Tongue (tissue), 2 donors: ENCODE results near the gene SLC7A6. TPM values are rescaled to one million over a fixed set of nuclear protein-coding genes. Genes with fewer than 3 reads are reported as not detected.

Experiments used
- DNase-seq: peaks from one replicate; pipeline ENCODE4 v3.0.0-alpha.2; 2015
- total RNA-seq: library from RNA; depleted of rRNA; stranded (reverse); fragments of >200 nt; gene quantifications from one replicate; pipeline ENCODE4 v1.2.3, GENCODE V29; 2014

Gene SLC7A6
- total RNA-seq = 10.8 TPM

DNA sequence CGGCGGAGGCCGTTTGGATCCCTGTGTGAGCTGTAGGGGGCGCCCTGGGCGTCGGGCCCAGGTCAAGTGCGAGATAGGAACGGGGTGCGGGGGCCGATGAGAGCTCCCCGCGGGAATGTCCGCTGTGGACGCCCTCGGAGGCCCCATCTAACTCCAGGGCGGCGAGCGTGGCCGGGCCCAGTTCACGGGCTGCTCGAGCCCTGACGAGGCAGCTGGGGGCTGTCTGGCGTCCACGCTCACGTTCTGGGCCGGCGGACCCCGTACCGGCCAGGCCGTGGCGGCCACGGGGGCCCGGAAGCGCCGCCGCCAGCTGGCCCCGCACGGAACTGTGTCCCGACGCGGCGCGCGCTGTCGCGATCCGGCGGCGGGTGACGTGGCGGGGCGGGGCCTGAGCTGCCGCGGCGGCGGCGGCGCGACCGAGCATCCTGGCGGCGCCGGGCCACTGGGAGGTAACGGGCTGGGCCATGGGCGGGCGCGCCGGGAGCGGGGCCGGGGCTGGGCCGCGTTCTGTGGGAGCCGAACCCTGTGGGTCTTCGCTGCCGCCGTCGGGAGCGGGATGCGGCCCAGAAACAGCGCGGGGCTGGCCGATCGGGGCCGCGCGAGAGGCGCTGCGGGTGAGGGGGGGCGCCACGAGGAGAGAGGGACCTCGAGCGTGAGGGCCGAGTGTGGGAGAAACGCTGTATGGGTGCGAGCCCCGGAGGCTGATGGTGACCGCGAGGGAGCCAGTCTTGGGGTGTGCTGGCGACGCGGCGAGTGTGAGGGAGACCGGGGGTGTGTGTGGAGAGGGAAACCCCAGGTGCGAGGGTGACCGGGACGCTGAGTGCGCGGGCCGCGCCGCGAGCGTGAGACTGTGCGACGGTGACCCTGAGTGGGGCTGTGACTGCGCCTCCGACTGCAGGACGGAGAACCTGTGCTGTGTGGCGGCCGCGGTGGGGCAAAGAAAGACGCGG lies at the start of gene SLC7A6:
SLC7A6 (plus strand) TSS at position 399 of the 950 bp plus-strand sequence. CDS start 10,201 bp downstream, outside the sequence.
- peak; percentile 67 for DNase-seq

- no peak for DNase-seq
Measured at GRCh38 chr16:68214726-68215125, 49.6 kb upstream of the SLC7A6 start.

DNA sequence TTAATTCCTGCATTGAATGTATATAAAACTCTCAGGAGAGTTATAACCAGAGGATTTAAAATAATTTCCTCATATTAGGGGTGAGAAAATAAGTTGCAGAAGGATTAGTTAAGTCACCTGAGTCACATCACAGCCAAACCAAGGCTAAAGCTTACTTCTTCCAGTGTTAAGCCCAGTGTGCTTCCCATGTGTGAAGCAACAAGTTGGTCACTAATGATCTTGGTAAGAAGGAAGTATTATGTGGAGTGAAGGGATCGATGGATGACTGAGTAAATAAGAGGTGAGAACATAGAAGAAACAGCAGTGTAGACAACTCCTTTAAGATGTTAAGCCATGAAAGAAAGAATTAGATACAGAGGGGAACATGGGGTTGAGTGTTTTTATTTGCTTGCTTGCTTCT lies 49.0 kb upstream of the SLC7A6 start:
- DNase-seq = no peak

- DNase-seq = no peak
Measured at GRCh38 chr16:68216240-68216639, 48.1 kb upstream of the SLC7A6 start.

- DNase-seq = no peak
Measured at GRCh38 chr16:68217506-68217905, 46.8 kb upstream of the SLC7A6 start.

- no peak for DNase-seq
Measured at GRCh38 chr16:68219725-68220351, 44.5 kb upstream of the SLC7A6 start.

GRCh38 chr16:68223072-68223471 lies 41.3 kb upstream of the SLC7A6 start:
- DNase-seq = no peak

DNA sequence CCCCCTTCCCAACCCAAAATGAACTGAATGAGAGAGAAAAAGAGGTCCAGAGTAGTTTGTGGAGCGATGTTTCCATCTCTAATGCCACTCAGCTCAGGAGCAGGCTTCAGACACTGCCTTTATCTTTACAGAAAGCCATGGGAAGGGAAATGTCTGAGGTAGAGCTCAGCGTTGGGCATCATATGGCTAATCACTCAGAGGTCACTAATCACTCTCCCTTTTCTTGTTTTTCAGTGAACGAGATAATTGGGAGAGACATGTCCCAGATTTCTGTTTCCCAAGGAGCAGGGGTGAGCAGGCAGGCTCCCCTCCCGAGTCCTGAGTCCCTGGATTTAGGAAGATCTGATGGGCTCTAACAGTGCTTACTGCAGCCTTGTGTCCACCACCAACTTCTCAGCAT lies 38.2 kb upstream of the SLC7A6 start:
- no peak for DNase-seq

GRCh38 chr16:68227183-68227793 lies 37.0 kb upstream of the SLC7A6 start:
- no peak for DNase-seq

- DNase-seq = peak; percentile 64
Measured at GRCh38 chr16:68227850-68228553, 36.3 kb upstream of the SLC7A6 start.

- no peak for DNase-seq
Measured at GRCh38 chr16:68228652-68229051, 35.7 kb upstream of the SLC7A6 start.

DNA sequence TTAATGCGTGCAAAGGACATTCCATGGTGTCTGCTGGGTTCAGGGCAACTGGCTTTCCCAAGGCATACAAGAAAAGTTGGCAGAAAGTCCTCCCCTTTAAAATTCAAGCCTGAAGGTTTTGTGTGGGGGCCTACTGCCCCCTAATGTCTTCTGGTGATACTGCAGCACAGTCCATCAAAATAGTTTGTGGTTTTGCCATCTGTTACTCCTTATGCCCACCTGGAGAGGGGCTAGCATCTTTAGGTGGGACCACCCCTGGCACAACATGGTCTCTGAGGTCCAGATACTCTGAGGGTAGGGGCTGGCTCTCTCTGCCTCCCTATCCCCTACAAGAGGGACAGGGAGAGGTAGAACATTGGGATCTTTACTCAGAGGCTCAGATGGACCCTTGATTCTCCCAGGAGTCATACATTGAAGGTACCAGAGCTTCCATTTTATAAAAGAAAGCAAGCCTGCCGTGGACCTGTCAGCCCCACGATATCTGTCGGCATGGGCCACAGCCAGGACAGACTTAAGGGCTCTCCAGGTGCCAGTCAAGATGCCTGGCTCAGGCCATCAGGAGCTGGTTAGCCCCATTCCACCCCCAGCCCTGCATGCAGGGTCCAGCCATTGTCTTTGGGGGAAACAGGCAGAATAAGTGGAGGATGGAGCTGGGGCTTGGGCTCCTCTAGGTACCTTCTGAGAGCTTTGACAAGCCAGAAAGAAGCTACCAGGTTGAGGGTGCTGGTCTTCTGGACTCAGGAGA lies 34.7 kb upstream of the SLC7A6 start:
- peak; percentile 85 for DNase-seq

DNA sequence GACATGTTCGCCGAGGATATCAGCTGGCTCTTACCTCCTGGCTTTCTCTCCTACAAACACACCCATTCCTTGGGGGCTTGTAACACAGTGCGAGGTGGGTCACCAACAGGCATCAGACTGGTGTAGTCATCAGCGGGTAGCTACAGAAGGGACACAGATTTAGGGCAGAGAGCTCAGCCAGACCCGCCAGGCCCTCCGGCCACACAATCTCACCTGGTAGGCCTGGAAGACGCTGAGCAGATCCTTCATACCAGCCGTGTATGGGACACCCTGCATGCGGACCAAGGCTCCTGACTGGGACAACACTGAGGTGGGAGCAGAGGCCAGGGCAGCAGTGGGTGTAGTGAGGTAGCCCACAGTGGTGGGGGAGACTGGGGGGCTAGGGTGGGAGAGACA lies 34.2 kb upstream of the SLC7A6 start:
- no peak for DNase-seq

DNA sequence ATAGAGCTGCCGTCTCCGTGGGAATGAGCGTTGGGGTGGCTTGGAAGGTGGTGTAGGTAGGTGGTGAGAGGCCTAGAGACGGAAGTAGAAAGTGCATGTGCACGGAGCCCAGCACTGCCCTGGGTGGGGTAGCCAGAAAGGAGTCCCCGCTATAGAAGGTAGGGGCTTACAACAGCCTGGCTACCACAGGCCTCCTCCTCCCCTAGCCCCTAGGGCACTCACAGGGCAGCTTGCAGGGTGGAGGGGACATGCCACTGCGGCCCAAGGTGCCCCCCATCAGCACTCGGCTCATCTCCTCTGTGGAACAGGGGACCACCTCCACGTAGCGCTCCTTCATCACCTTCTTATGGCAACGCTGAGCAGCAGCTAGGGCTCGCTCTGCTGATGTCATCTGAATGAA lies 33.4 kb upstream of the SLC7A6 start:
- no peak for DNase-seq

- no peak for DNase-seq
Measured at GRCh38 chr16:68231384-68232136, 32.8 kb upstream of the SLC7A6 start.

- DNase-seq = no peak
Measured at GRCh38 chr16:68232335-68232734, 32.0 kb upstream of the SLC7A6 start.

- DNase-seq = no peak
Measured at GRCh38 chr16:68233085-68233834, 31.1 kb upstream of the SLC7A6 start.

GRCh38 chr16:68233835-68234187 lies 30.5 kb upstream of the SLC7A6 start:
- no peak for DNase-seq

DNA sequence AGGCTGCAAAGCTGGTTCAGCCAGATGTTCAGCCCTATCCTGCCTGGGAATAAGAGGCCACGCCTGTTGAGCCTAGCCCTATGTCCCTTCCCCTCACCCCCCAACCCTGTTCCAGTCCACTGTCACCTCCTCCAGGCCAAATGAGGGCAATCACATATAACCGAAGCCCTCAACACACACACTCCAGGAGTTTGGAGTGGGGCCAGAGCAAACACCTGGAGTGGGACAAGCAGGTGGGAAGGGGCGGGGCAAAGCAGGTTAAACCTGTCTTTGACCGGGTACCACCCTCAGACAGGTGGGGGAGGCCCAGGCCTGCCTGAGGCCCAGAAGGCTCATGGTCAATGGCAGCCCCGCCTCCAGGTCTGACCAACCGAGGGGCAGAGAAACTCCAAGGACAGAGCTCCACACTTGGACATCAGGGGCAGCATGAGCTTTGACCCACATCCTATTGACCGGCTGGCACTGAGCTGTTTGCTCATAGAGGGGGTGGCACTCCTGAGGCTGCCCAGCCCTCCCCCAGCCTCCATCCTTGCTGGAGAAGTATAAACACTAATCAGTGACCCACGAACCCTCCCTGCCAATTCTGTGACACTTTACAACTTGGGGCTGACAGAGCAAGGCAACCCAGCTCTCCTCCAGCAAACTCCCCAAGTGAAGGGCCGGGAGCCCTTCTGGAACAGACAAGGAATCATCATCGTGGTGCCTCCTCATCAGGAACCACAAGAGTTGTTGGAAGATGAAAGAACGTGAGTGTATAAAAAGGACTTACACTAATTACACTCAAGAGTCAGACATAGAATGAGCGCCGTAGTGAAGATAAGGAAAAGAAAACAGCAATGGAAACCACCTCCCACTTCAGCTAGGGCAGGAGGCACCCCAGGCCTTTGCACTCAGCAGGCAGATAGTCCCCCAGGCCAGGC lies 29.9 kb upstream of the SLC7A6 start:
- DNase-seq = peak; percentile 59
